SHP77 (cell line): ENCODE measurements around the gene GJA9.
"Not testable (repeated sequence)": the region's sequence is repeated elsewhere in the genome, so short reads cannot be mapped to it uniquely, and the experiment has no call there.

Source experiments
- DNase-seq, 2 experiments: peaks; one replicate each; lab custom pipeline; 2025; lab: John Stamatoyannopoulos, UW

Gene GJA9

GRCh38 chr1:38881487-38881886 lies at the start of gene GJA9:
Gene GJA9, minus strand, starts transcription at chr1:38881587. Its CDS starts 5,489 bp downstream, at chr1:38876098.
- DNase-seq = no peak

GRCh38 chr1:38929476-38929875 lies 48.1 kb upstream of the GJA9 start:
- no peak for DNase-seq

- DNase-seq = no peak
These were observed 47.7 kb upstream of the GJA9 start for GRCh38 chr1:38929054-38929453.

- no peak for DNase-seq
These were observed 44.7 kb upstream of the GJA9 start for GRCh38 chr1:38926091-38926490.

- no peak for DNase-seq
These were observed 44.0 kb upstream of the GJA9 start for GRCh38 chr1:38925391-38925790.

- DNase-seq = no peak
These were observed 42.2 kb upstream of the GJA9 start for GRCh38 chr1:38923607-38924006.

GRCh38 chr1:38919130-38919529 lies 37.7 kb upstream of the GJA9 start:
- peak; percentile 2 to 6 for DNase-seq

GRCh38 chr1:38918568-38918967 lies 37.2 kb upstream of the GJA9 start:
- no peak for DNase-seq

- DNase-seq = no peak
These were observed 36.4 kb upstream of the GJA9 start for GRCh38 chr1:38917772-38918171.

GRCh38 chr1:38917337-38917736 lies 36.0 kb upstream of the GJA9 start:
- DNase-seq = no peak

- DNase-seq = no peak
These were observed 34.1 kb upstream of the GJA9 start for GRCh38 chr1:38915352-38915948.

GRCh38 chr1:38914908-38915307 lies 33.5 kb upstream of the GJA9 start:
- DNase-seq = not testable (repeated sequence)

GRCh38 chr1:38908821-38909220 lies 27.4 kb upstream of the GJA9 start:
- DNase-seq = no peak

GRCh38 chr1:38905985-38906384 lies 24.6 kb upstream of the GJA9 start:
- DNase-seq = no peak

- no peak for DNase-seq
These were observed 18.2 kb upstream of the GJA9 start for GRCh38 chr1:38899560-38899959.

- DNase-seq = no peak
These were observed 17.4 kb upstream of the GJA9 start for GRCh38 chr1:38898653-38899230.

GRCh38 chr1:38896169-38896568 lies 14.8 kb upstream of the GJA9 start:
- no peak for DNase-seq

GRCh38 chr1:38892976-38893375 lies 11.6 kb upstream of the GJA9 start:
- no peak for DNase-seq

GRCh38 chr1:38891753-38892152 lies 10.4 kb upstream of the GJA9 start:
- no peak for DNase-seq

- no peak for DNase-seq
These were observed 8.2 kb upstream of the GJA9 start for GRCh38 chr1:38889589-38889988.

GRCh38 chr1:38888423-38889333 lies 7.3 kb upstream of the GJA9 start:
- no peak for DNase-seq

GRCh38 chr1:38885092-38885491 lies 3.7 kb upstream of the GJA9 start:
- no peak for DNase-seq

- DNase-seq = no peak
These were observed 5.6 kb downstream of the GJA9 start for GRCh38 chr1:38875811-38876210.
